Jurkat, Clone E6-1 (cell line): Measurements from ENCODE around the gene PANK1.

Source experiments
- DNase-seq: peaks from one replicate; pipeline ENCODE4 v3.0.0-alpha.2; 2011; ENCODE audit warnings: low read depth, low spot score
- H3K4me3 ChIP-seq: 2 replicates; pipeline ENCODE4 v1.5.1; 2011; ENCODE audit warnings: mild to moderate bottlenecking, low read length, control low read depth, moderate library complexity

The PANK1 gene

DNA sequence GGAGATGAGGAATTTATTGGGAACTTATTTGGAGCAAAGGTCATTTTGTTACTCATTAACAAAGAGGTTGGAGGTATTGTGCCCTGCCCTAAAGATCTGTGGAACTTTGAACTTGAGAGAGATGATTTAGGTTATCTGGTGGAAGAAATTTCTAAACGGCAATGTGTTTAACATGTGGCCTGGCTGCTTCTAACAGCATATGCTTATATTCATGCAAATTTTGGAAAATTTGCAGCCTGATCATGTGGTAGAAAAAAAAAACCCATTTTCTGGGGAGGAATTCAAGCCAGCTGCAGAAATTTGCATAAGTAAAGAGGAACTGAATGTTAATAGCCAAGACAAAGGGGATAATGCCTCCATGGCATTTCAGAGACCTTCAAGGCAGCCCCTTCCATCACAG lies 10.7 kb upstream of the PANK1 start:
- no peak for DNase-seq
- H3K4me3 ChIP-seq: no peak overlapping the region

DNA sequence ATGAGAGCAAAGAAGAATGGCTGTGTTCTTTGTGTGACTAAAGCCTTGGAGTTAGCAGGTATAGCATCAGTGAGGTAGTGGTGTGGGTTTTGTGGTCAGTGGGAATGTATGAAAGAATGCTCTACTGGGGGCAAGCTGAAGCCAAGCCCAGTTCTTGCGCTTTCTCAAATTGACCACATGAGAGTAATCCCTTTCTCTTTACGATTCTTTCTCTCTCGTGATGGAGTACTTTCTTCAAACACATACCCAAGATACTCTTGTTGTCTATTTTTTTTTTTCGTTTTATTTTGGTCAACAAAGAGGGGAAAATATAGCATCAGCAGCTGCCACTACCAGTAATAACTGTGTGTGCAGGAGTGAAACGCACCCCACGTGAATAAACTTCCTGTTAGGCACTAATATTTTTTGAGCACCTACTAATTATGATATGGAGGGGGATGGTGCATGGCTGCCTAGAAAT lies 8.4 kb upstream of the PANK1 start:
- peak; percentile 39 for DNase-seq

GRCh38 chr10:89652806-89653370 lies 7.8 kb upstream of the PANK1 start:
- no peak for DNase-seq
- no peak overlapping the region for H3K4me3 ChIP-seq

More for the DNA sequence above, 8.4 kb upstream of the PANK1 start:
- H3K4me3 ChIP-seq: no peak overlapping the region

DNA sequence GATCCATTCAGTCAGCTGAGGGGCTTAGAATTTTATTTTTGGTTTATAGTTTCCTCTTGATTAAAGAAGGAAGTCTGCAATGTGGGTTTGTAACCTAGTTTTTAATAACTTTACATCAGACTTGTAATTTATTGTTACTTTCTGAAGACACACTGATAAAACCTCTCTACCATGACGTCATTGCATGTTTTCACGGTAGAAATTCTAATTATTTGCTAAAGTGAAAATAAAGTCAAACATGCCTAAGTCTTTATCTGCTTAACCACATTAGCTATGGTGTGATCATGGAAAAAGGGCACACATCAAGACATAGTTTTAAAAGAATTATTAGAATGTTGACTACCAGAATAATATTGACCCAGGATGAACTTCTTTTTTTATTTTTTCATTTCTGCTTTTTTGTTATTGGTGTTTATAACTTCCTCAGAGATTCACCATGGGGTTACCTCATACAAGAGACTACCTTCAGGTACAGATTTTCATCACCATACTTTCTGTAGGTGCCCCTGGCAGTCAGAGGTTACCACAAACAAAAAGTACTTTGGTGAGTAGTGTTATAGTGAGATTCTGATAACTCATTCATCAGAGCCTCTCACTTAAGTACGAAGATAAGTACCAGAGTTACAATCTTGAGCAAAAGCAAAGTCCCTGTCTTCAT lies 7.0 kb upstream of the PANK1 start:
- DNase-seq: no peak
- H3K4me3 ChIP-seq: no peak overlapping the region

- H3K4me3 ChIP-seq: no peak overlapping the region
- no peak for DNase-seq
Measured at GRCh38 chr10:89651205-89651915, 6.3 kb upstream of the PANK1 start.

DNA sequence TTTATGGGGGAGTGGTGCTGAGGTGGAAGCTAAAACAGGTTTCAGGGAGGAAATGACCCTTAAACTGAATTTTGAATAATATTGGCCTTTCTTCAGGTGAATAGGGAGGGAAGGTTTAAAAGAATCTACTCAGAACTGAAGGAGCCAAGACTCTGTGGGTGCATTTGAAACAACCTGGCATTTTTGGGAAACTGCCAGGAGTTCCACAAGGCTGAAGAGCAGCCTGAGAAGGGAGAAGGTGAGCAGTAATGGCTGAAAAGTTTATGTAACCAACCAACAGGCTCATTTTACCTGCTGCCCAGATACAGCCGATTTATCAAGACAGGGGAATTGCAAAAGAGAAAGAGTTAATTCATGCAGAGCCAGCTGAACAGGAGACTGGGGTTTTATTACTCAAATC lies 4.0 kb upstream of the PANK1 start:
- H3K4me3 ChIP-seq: no peak overlapping the region
- DNase-seq: no peak

DNA sequence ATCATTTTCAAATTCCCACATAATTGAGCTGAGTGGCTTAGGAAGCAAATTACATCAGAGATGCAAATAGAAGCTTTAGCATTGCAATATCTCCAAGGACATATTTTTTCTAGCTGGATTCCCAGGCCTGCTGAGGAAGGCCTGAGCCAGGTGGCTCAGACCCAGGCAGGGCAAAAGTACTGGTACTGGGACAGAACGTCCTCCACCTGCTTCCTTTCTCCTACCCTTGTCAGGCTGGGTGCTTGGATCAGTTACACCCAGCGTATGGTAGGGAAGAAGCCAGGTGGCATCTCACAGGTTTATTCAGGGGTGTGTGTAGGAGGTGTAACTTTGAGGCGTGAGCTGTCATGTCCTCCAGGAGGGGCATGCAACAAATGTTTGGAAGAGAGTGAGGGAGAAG lies 3.0 kb upstream of the PANK1 start:
- no peak overlapping the region for H3K4me3 ChIP-seq
- DNase-seq: no peak

DNA sequence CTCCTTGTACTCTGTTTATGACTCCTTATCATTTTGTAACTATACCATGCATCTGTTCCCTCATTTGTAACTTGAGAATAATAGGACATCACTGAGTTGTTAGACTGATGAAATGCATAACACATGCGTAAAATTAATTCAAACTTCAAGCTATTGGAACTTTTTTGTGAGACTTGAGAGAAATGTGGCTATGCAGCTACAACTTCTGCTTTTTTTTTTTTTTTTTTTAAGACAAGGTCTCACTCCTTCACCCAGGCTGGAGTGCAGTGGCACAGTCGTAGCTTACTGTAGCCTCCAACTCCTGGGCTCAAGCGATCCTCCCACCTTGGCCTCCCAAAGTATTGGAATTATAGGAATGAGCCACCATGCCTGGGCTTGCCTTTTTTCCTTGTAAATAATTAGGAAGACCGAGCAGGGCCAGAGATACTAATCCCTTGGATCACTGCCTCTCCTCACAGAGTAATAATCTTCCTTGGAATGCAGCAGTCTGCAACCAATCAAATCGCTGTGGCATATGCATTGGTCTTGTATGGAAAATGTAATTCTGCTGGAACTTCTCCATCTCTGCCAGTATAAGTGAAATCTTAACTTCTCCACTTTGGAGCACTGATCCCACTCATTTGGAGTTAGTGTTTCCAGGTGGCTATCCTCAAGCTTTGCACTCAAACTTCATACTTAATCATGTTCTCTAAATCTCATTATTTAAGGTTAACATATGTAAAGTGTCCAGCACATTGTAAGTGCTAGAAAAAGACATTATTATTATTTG lies 2.0 kb upstream of the PANK1 start:
- no peak overlapping the region for H3K4me3 ChIP-seq
- no peak for DNase-seq

GRCh38 chr10:89645742-89646172 lies 715 bp upstream of the PANK1 start:
- peak overlapping the region; percentile 76 for H3K4me3 ChIP-seq
- DNase-seq: no peak

DNA sequence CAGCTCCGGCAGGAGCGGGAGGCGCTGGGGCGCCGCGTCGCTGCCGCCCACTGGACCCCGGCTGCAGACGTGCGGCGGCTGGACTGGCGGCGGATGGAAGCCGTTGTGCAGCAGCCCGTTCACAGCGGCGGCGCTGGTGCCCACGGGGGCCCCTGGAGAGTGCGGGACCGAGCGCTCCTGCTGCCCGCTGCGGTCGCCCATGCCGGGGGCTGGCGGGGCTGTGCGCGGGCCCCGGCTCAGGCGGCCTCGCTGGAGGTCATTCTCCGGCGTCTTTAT lies 413 bp downstream of the PANK1 start:
- DNase-seq: no peak
- peak overlapping the region; percentile 76 for H3K4me3 ChIP-seq

GRCh38 chr10:89643812-89644690 lies 991 bp downstream of the PANK1 start:
- DNase-seq: peak; percentile 96
- H3K4me3 ChIP-seq: peak overlapping the region; percentile 76

- no peak for DNase-seq
Measured at GRCh38 chr10:89643431-89643811, 1.6 kb downstream of the PANK1 start.

GRCh38 chr10:89642193-89642592 lies 2.8 kb downstream of the PANK1 start:
- no peak for DNase-seq
- no peak overlapping the region for H3K4me3 ChIP-seq

More at GRCh38 chr10:89643431-89643811, 1.6 kb downstream of the PANK1 start:
- H3K4me3 ChIP-seq: peak overlapping the region; percentile 76

- DNase-seq: no peak
- H3K4me3 ChIP-seq: no peak overlapping the region
Measured at GRCh38 chr10:89640241-89640640, 4.8 kb downstream of the PANK1 start.

DNA sequence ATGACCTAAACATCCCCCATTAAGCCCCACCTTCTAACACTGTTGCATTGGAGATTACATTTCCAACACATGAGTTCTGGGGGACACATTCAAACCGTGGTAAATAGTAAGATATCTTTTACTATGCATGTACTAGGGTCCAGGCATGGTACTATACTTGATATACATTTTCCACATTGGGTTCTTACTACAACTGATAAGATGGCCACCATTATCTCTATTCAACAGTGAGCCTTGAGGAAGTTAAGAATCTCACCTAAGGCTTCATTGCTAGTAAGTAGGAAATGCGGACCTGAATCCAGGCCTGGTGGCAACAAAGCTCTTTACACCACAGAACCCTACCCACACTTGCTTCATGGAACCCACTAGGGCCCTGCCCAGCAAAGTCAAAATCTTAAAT lies 5.7 kb downstream of the PANK1 start:
- no peak overlapping the region for H3K4me3 ChIP-seq
- no peak for DNase-seq

DNA sequence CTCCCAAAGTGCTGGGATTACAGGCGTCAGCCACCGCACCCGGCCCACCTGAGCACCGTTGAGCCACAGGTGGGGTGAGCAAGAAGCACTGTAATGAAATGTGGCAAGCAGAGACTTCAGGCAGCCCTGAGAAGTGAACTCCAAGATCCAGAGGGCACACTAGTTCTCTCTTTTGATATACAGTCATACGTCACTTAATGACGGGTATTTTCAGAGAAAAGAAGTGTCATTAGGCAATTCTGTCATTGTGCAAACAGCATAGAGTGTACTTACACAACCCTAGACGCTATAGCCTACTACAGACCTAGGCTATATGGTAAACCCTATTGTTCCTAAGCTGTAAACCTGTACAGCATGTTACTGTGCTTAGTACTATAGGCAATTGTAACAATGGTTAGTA lies 7.9 kb downstream of the PANK1 start:
- H3K4me3 ChIP-seq: no peak overlapping the region
- DNase-seq: no peak

GRCh38 chr10:89634637-89635036 lies 10.4 kb downstream of the PANK1 start:
- no peak for DNase-seq
- H3K4me3 ChIP-seq: no peak overlapping the region

DNA sequence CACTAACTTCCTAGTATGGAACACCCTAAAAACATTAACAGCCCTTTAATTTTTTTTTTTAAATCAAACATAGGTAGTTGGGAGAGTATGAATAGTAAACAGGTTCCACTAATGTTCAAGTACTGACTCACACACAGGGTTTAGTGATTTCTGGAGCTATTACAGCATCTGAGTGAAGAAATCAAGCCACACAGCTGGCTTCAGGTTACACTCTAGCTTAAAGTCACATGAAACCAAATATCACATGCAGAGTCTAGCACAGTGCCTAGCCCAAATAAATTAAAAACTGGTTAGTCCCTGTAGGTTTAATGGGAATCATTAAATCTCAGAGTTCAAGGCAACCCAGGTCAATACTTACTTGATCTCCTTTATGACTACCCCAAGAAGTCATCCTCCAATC lies 11.6 kb downstream of the PANK1 start:
- DNase-seq: no peak
- no peak overlapping the region for H3K4me3 ChIP-seq

GRCh38 chr10:89632824-89633223 lies 12.2 kb downstream of the PANK1 start:
- no peak overlapping the region for H3K4me3 ChIP-seq
- DNase-seq: no peak
